HG02884 (cell line): ENCODE results near the gene GABRB3.

Experiments
- ATAC-seq: cut with Tn5 transposase; IDR thresholded peaks from one replicate; pipeline ENCODE4 v1.9.1; 2021; ENCODE audit warnings: mild to moderate bottlenecking, moderate library complexity; ENCODE audit not compliant: unreplicated experiment

Gene GABRB3

GRCh38 chr15:26772154-26773066 lies at the start of gene GABRB3:
Gene GABRB3 (minus strand): TSS chr15:26773066.
- ATAC-seq = no peak

DNA sequence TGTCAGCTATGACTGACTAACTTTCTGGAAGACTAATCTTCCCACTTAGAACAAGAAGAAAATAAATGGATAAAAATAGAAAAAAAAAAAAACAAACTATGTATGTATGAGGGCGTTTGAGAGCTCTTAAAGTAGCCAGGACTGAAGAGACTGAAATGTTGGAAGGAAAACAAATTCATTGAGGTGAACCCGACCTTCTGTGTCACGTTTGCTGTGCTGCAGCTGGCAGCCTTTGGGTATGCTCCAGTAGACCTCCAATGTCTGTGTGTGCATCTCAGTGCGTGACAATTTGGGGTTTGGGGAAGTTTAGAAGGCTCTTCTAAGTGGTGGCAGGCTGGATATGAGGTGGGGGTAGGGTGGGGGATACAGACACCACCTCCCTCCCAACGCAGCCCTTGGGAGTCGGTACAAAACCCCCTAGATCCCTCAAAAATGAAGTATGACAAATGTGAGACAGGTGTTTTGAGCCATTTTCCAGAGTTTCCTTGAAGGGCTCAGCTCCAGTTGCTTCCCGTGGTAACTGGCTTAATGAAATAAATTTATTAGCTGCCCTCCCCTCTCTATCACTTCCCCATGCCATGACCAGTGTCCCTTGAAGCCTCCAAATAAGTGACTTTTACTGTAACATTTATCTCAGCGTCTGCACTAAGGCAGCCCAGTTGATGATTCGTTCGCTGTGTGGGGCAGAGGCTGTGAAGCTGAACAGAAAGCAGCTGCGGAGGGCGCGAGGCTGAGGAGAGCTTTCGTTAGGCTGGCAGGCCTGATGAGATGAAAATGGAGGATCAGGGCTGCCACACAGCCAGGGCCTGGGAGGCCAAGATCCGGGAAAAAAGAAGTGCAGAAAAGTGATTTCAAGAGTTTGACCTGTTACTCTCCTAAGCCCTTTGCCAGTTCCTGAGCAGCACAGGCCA lies 34.9 kb upstream of the GABRB3 start:
- no peak for ATAC-seq

DNA sequence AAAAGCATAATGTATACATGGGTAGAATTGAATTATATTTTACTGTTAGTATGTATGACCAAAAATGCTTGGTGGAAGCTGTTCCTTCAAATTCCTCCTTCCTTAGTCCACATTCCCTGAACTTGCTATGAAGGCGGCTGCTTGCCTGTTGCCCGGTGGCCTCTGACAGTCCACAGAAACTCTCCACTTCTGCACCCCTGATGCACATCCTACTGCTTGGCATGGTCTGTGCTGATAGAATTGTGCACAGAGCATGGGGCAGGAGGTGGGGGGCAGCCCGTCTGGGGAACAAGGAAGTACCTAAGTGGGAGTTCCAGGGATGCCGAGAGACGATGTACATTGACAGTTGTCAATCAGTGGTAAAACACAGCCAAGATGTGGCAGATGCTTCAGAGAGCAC lies 33.7 kb upstream of the GABRB3 start:
- no peak for ATAC-seq

- no peak for ATAC-seq
These were observed 33.3 kb upstream of the GABRB3 start for GRCh38 chr15:26806151-26806550.

GRCh38 chr15:26805470-26805869 lies 32.6 kb upstream of the GABRB3 start:
- ATAC-seq = no peak

DNA sequence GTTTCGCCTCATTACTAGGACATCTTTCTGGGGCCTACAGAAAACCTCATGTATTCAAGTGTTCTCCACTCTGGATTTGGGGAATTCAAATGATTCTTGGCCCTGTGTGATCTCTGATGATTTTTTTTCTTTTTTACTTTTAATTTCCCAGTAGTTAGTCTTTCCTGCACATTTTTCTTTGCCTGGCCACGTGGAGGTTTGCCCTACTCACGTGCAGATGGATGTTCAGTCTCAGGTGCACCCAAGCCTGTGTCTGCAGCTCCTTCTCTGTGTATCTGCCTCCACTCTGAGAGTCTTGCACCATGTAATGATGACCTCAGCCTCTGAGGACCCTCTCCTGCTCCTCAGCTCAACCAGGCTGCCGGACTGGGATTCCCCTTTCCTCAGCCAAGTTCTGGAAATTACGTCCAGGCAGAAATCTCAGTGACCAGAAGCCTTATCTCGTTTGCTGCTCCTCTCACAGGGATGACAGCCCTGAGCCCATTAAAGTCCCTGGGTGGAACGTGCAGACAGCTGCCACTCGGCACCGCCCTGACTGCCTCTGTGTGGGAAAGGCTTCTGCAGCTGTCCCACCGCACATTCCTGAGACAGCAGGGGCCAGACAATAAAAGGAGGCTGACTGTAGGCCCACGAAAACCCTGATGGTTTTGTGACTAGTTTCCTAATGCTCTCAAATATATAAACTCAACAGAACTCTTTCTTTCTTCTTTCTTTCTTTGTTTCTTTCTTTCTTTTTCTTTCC lies 31.4 kb upstream of the GABRB3 start:
- ATAC-seq = no peak

DNA sequence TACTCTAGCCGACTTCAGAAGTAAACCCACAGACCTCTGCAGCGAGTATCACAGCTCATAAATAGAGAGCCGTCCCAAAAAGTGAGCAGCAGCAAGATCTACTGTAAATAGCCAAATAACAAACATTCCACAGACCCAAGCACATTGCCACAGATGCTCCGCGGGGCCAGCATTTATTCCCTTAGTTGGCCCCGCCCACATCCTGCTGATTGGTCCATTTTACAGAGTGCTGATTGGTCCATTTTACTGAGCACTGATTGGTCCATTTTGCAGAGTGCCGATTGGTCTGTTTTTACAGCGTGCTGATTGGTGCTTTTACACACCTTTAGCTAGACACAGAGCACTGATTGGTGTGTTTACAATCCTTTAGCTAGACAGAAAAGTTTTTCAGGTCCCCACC lies 17.3 kb upstream of the GABRB3 start:
- ATAC-seq = no peak

DNA sequence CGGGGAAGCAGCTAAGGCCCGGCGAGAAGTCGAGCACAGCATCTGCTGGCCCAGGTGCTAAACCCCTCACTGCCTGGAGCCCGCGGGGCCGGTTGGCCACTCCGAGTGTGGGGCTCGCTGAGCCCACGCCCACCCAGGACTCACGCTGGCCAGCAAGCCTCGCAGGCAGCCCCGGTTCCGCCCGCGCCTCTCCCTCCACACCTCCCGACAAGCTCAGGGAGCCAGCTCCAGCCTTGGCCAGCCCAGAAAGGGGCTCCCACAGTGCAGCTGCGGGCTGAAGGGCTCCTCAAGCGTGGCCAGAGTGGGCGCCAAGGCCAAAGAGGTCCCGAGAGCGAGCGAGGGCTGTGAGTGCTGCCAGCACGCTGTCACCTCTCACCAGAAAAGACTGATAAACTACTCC lies 8.9 kb upstream of the GABRB3 start:
- ATAC-seq = no peak

GRCh38 chr15:26773917-26774316 lies 1.1 kb upstream of the GABRB3 start:
- ATAC-seq = no peak

DNA sequence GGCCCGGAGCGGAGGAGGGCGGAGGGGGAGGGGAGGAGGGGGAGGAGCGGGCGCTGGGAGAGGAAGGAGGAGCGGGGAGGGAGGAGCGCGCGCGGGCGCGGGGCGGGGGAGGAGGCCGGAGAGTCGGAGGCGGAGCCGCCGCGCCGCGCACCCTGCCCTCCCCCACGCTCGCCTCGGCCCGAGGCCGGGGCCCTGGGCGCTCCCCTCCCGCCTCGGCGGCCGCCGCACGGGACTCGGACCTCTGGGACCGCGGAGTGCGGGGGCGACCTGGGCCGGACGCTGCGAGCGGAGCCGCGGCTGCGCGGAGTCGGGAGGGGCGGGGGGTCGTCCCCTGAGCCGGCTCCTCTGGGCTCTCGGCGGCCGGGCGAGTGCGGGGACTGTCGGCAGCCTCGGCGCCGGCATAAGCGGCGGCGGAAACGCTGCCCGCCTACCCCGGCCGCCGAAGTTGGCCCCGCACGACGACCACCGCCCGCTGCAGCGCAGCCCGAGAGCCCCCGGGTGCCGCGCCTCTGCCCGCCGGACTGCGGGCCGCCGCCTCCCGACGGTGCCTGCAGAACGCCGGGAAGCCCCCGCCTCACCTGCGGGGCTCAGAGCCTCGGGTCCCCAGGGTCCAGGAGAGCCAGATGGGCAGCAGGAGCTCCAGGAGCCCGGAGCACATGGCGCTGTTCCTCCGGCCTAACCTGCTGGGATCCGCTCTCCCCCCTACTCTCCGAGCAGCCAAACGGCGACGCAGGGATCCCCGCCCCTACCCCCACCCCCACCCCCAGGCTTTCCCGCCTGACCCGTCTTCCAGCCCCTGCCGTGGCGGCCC lies 406 bp upstream of the GABRB3 start:
- ATAC-seq = no peak

DNA sequence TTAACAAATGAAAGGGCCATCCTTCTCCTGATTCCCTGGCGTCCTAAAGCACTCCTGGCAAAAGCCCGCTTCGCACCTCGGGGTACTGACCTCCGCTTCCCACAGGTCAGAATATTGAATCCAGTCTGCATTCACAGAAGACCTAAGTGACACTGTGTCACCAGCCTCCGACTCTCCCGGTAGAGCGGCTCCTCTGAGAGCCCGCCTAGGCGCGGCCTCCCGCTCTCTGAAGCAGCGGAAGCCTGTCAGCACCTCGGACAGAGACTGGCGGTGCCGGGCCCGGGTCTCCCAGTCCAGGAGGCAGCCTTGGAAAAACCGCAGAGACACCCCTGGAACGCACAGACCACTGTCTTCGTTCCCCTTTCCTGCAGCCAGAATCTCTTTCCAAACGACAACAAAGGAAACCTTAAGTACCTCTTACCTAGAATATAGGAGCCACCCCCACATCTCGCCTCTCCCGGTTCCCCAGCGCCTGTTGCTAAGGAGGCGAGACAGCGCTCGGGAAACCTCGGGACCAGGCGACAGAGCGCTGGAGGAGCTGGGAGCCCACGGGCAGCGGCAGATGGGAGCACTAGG lies 1.2 kb downstream of the GABRB3 start:
- ATAC-seq = no peak

DNA sequence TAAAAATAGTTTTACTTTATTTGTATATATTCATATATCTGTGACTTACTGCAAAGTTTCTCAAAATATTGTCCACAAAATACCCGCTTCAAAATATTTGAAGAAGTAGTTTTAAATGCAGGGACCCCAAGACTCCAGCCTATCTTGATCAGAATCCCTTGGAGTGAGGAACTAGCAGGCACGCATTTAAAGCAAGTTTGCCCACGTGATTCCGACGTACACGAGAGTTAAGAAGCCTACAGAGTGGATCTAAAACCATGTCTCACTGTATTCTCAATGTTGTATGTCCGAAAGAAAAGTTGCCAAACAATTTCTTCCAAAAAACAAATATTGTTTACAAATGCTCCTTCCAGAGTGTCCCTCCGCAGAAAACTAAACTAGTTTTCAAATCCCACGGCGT lies 1.7 kb downstream of the GABRB3 start:
- no peak for ATAC-seq

DNA sequence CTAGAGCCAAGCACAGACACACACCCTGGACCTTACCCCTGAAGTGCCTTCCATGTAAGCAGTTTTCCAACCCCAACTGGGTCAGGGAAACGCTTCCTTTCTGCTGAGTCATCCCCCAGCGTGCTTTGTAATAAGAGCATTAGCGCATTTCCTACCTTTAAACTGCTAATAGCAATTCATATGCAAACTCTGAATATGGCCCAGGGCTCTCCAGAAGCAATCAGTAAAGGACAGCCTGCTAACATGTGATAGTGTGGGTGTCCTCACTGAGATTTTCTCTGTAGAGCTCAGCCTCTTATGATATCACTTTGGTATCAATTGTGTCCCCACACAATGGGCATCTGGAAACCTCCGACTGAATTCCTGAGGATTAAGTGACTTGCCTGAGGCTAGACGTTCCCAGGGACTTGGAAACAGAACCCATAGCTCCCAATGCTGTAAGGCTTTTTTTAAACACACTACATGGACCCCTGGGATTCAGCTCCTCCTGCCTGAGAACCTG lies 5.6 kb downstream of the GABRB3 start:
- no peak for ATAC-seq

DNA sequence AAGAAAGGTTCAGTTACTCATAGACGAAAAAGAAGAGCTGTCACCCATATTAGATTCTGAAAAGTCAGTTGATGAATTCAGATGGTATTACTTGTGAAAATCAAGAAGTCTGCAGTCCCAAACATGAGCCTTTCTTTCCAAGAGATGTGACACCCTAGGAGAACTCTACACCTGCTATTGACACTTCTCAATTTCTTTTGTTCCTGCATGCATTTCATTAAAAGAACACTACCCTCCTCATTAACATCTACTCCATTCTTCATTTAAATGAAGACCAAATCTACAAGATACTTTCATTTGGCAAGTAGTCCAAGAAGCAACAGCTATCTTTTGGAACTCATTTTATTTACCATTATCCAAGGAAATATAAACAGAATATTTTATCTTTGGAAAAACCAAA lies 6.6 kb downstream of the GABRB3 start:
- ATAC-seq = no peak

- no peak for ATAC-seq
These were observed 12.9 kb downstream of the GABRB3 start for GRCh38 chr15:26759986-26760385.

GRCh38 chr15:26758079-26758478 lies 14.8 kb downstream of the GABRB3 start:
- no peak for ATAC-seq

DNA sequence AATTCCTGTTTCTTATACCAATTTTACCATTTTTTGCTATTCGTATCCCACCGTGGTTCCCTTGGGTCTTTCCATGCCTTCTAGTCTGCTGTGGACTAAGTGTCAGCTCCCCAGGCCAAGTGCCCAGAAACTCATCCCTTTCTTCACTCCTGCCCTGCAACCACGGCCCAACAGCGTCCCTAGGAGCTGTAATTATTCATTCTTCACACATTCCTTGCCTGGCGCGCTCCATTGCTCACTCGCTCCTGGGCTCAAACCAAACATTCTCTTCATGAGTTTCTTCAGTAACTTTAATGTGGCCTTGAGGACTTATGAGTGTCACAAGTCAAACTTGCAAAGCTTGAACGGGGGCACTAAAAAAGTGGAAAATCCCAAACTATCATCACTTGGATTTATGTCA lies 15.7 kb downstream of the GABRB3 start:
- ATAC-seq = no peak

DNA sequence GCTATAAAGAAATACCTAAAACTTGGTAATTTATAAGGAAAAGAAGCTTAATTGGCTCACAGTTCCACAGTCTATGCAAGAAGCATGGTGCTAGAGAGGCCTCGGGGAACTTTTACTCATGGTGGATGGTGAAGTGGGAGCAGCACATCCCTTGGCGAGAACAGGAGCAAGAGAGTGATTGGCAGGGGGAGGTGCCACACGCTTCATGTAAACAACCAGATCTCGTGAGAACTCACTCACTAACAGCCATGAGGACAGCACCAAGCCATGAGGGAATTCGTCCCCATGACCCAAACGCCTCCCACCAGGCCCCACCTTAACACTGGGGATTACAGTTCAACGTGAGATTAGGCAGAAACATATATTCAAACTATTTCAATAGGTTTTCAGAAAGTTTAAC lies 28.0 kb downstream of the GABRB3 start:
- ATAC-seq = no peak

GRCh38 chr15:26739791-26740190 lies 33.1 kb downstream of the GABRB3 start:
- no peak for ATAC-seq

- ATAC-seq = no peak
These were observed 33.9 kb downstream of the GABRB3 start for GRCh38 chr15:26738996-26739395.
